HG03571 (cell line): ENCODE results near the gene KAZN.

ENCODE experiments used
- ATAC-seq: cut with Tn5 transposase; IDR thresholded peaks from one replicate; pipeline ENCODE4 v1.9.1; 2021; ENCODE audit not compliant: unreplicated experiment

The KAZN gene

DNA sequence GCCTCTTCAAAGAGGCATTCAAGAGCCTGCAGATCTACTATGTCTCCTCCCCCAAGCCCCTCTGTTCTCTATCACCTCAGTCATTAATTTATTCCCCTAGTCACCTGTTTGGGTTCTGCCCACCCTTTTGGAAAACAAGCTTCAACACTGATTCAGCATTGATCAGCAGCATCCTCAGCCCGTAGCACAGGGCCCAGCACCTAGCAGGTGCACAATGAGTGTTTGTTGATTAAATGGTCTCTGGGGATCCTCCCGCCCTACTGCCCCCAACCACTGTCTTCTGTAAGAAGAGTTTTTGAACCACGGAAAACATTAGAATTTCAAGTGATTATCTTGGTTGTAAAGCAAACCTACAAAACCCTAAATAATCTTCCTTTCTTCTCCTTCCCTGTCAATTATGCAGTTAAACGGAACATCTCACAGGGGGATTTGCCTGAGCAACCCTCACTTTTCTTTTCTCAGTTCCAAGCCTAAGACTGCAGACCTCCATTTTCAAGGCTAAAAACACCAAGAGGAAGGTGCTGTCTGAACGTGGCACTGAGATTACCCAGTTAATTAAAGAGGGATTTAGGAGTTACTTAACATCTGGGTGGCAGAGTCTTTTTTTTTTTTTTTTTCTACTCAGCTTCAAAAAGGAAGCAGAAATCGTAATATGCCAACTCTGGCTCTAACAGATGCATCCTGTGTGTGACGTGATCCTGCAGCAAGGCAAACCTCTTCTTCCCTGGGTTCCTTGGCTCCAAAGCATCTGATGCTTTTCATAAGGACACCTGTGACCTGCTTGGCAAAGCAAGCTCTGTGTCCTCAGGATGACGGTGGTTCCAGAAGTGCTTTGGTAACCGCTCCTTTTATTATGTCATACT is 163.0 kb downstream of the KAZN start:
- no peak for ATAC-seq

GRCh38 chr1:14763977-14764376 is 165.5 kb downstream of the KAZN start:
- ATAC-seq: no peak

- ATAC-seq: no peak
These were observed 167.3 kb downstream of the KAZN start for GRCh38 chr1:14765773-14766172.

GRCh38 chr1:14767075-14767474 is 168.6 kb downstream of the KAZN start:
- no peak for ATAC-seq

GRCh38 chr1:14768582-14769304 is 170.3 kb downstream of the KAZN start:
- ATAC-seq: no peak

- no peak for ATAC-seq
These were observed 171.2 kb downstream of the KAZN start for GRCh38 chr1:14769486-14770274.

- ATAC-seq: no peak
These were observed 175.0 kb downstream of the KAZN start for GRCh38 chr1:14773396-14774025.

DNA sequence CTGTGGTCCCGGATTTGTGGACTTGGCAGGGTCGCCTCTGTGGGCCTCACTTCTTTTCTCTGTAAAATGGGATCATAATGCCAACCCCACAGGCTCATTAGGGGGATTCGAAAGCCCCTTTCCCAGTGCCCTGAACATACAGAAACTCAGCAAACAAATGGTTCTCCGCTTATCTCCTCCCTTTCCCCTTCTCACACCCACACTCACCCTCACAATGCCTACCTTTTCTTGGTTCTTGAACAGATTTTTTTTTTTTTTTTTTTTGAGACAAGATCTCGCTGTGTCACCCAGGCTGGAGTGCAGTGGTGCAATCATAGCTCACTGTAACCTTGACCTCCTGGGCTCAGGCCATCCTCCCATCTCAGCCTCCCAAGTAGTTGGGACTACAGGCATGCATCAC is 175.7 kb downstream of the KAZN start:
- no peak for ATAC-seq

GRCh38 chr1:14774988-14775387 is 176.5 kb downstream of the KAZN start:
- no peak for ATAC-seq

DNA sequence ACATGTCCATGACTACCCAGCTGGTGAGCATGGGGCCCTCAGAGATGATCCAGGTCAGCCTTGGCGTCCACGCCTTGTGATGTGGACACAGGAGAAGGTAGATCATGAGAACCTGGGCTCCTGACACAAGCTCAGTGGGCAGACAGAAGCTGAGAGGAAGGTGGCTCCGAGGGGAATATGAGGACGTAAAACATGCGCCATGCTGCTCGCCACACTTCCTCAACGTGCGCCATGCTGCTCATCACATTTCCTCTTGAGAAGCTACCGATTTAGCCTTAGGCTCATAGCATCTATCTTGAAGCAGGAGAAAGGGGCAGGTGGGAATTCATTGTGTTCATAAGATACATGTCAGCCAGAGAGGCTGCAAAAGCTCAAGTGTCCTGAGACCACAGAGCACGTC is 176.9 kb downstream of the KAZN start:
- ATAC-seq: no peak

- ATAC-seq: no peak
These were observed 179.3 kb downstream of the KAZN start for GRCh38 chr1:14777516-14778506.

DNA sequence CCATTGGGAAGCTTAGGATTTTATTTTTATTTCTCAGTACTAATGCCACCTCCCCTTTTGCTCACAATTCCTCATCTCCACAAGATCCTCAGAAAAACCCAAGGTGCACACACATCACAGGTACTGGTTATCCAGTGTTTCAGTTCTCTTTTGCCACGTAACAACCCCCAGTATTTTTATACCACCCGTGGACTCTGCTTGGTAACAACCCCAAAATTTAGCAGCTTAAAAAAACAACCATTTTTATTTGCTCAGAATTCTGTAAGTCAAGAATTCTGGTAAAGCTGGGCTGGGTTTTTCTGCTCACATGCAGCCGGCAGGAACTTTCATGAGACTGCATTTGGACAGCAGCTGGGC is 180.0 kb downstream of the KAZN start:
- no peak for ATAC-seq

- ATAC-seq: no peak
These were observed 180.7 kb downstream of the KAZN start for GRCh38 chr1:14778898-14779865.

GRCh38 chr1:14780271-14780670 is 181.8 kb downstream of the KAZN start:
- no peak for ATAC-seq

DNA sequence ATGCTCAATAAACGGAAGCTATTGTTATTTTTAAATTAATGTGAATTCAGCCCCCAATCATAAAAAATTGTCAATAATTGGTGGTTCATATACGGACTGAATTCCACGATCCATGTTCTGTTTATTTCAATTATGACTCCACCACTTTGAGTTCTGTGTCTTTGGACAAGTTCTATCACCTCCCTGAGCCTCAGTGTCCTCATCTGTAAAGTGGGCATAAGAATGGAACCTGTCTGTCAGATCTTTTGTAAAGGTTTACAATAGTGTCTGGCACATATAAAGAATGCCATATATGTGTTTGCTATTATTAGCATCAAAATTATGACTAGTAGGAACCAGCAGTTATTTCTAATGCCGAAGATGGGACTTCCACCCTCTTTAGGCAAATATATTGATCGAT is 183.3 kb downstream of the KAZN start:
- ATAC-seq: no peak

DNA sequence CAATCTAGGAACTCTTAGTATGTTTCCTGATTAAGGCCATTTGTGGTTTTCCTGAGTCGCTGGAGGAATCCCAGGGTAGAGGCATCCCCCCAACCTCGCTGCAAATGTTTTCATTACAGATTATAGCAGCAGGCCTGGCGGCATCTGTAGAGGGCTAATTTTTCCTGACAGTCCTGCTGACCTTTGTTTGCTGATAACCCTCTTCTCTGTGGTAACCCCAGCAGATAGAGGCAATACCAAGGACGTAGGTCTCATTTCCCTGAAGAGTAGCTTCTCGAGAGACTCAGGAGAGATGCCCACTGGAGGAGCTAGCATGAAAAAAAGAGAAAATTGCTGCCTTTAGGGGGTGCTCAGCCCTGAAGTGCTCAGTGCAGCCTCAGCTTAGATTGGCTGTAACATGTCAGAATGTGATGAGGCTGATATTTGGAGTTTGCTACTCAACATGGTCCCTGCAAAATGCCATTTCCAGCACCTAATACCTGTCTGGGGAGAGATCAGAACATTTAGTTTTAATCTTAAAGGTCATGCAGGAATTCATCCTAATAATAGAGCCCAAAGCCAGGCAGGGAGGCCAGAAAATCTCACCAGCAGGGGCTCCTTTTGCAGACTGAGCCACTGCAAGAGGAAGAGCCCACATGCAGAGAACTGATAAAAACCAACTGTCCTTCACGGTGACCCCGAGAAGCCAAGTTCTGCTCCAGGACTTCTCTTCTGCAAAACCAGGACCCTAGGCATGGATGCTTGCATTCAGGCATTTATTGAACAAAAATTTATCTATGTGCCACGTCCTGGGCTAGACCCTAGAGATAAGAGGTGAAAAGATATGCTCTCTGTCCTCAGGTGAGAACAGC is 184.5 kb downstream of the KAZN start:
- ATAC-seq: no peak

- no peak for ATAC-seq
These were observed 185.1 kb downstream of the KAZN start for GRCh38 chr1:14783592-14783886.
